HepG2 (cell line): ENCODE results near the gene ANKRD39.

ENCODE experiments used
- EP300 ChIP-seq, 3 experiments: sonication (generic) in 1 of 3; formaldehyde crosslinking in 1 of 3; IDR thresholded peaks; 2 replicates each; pipeline versions ENCODE4 v1.5.1 to v1.6.1; 2011 to 2020; ENCODE audit warnings: low read depth in 2 of 3, low read length in 2 of 3, borderline replicate concordance in 1 of 3, improper control_type of control experiment in 1 of 3, mild to moderate bottlenecking in 1 of 3, missing genetic modification reagents in 1 of 3, moderate library complexity in 1 of 3
- HCFC1 ChIP-seq: fragments of 150-350 bp; IDR thresholded peaks from 2 replicates; pipeline ENCODE4 v1.6.1; 2014; ENCODE audit warnings: low read depth, low read length
- MTA3 ChIP-seq: sonication (generic); formaldehyde crosslinking; IDR thresholded peaks from 2 replicates; pipeline ENCODE4 v1.4.0; 2020; ENCODE audit warnings: missing genetic modification reagents
- RNF2 ChIP-seq: fragments of 450-650 bp; conservative IDR thresholded peaks from 2 replicates; pipeline ENCODE4 v1.6.1; 2016; ENCODE audit warnings: low read depth
- ZFX ChIP-seq: sonication (generic); formaldehyde crosslinking; IDR thresholded peaks from 2 replicates; pipeline ENCODE4 v1.4.0; 2020; ENCODE audit warnings: mild to moderate bottlenecking, low read depth, missing genetic modification reagents, moderate library complexity
- TF ChIP-seq, protein P1 (sequence below): sonication (generic); formaldehyde crosslinking; IDR thresholded peaks from 2 replicates; pipeline ENCODE4 v1.5.0; 2020; ENCODE audit warnings: mild to moderate bottlenecking, missing genetic modification reagents, moderate library complexity
- TF ChIP-seq, protein P2 (sequence below): sonication (generic); formaldehyde crosslinking; IDR thresholded peaks from 2 replicates; pipeline ENCODE4 v1.5.0; 2020; ENCODE audit warnings: missing genetic modification reagents

DNA sequence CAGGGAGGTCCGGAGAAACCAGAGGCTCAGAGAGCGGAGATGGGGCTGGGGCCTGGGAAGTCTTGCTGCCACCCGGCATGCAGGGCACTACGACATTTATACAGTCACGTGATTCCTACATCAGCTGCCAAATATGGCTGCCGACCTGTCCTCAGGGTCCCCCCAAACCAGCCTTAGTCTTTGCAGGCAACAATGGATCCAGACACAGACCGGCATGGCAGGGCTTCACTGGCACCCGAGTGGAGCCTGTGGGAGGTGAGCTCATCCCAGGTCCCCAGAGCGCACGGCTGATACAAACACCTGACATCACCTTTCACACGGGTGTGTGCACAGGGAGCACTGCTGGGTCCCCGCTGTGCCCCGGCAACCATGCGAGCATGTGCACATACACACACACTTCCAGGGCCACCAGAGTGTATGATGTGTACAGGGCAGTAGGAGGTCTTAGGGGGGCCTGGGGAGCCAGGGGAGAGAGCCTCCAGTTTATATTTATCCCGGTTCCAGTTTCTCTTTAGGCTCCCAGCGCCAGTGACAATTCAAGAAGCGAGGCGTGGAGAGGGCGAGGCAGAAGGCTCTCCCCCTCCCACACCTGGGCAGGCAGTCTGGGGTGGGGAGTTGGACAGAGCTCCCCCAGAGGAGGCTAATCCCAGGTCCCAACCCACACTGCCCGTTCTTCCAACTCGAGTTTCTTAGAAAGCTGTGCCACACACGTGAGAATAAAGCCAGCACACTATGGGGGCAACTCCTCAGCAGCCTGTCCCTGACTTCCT is 9.4 kb upstream of the ANKRD39 start:
- TF ChIP-seq HCFC1 = no peak
- TF ChIP-seq, protein P1, sequence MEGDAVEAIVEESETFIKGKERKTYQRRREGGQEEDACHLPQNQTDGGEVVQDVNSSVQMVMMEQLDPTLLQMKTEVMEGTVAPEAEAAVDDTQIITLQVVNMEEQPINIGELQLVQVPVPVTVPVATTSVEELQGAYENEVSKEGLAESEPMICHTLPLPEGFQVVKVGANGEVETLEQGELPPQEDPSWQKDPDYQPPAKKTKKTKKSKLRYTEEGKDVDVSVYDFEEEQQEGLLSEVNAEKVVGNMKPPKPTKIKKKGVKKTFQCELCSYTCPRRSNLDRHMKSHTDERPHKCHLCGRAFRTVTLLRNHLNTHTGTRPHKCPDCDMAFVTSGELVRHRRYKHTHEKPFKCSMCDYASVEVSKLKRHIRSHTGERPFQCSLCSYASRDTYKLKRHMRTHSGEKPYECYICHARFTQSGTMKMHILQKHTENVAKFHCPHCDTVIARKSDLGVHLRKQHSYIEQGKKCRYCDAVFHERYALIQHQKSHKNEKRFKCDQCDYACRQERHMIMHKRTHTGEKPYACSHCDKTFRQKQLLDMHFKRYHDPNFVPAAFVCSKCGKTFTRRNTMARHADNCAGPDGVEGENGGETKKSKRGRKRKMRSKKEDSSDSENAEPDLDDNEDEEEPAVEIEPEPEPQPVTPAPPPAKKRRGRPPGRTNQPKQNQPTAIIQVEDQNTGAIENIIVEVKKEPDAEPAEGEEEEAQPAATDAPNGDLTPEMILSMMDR (CRISPR knock-in tag) = no peak
- TF ChIP-seq MTA3 (CRISPR knock-in tag) = no peak
- TF ChIP-seq ZFX (CRISPR knock-in tag) = no peak
- TF ChIP-seq EP300 (IDR thresholded peaks at IDR 0.05; ENCODE audit: low read depth in 2 of 2, low read length in 2 of 2) = no peak
- no peak for TF ChIP-seq EP300 (CRISPR knock-in tag; IDR thresholded peaks at IDR 0.05; ENCODE audit: borderline replicate concordance)
- no peak for TF ChIP-seq RNF2
- TF ChIP-seq, protein P2, sequence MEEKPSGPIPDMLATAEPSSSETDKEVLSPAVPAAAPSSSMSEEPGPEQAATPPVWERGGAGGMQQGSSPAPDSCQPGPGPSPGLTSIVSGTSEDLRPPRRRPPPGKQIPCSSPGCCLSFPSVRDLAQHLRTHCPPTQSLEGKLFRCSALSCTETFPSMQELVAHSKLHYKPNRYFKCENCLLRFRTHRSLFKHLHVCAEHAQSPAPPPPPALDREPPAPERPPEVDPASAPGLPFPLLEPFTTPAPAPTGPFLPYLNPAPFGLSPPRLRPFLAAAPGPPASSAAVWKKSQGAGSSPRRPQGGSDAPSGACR (CRISPR knock-in tag) = no peak
